Activated CD4-positive, alpha-beta T cell treated with anti-CD3 and anti-CD28 coated beads, Interleukin-2, Interleukin-4, amounts not matched to agents 100 ng/mL and 50 ng/mL, durations not matched to agents 16 hours and 8 hours (primary cell): ENCODE measurements around the gene SNX7.

Experiments
- DNase-seq: peaks from one replicate; pipeline ENCODE4 v3.0.0-alpha.2; 2020; ENCODE audit warnings: low spot score

Gene SNX7

GRCh38 chr1:98697781-98698180, 36.3 kb downstream of the SNX7 start:
- DNase-seq: no peak

GRCh38 chr1:98698625-98699024, 37.1 kb downstream of the SNX7 start:
- DNase-seq: no peak

GRCh38 chr1:98700228-98700627, 38.7 kb downstream of the SNX7 start:
- no peak for DNase-seq

- no peak for DNase-seq
Observed at GRCh38 chr1:98702976-98703375, 41.5 kb downstream of the SNX7 start.

- DNase-seq: no peak
Observed at GRCh38 chr1:98704474-98704873, 43.0 kb downstream of the SNX7 start.

GRCh38 chr1:98704971-98705370, 43.5 kb downstream of the SNX7 start:
- DNase-seq: no peak

- no peak for DNase-seq
Observed at GRCh38 chr1:98705591-98705990, 44.1 kb downstream of the SNX7 start.

GRCh38 chr1:98706173-98706843, 44.8 kb downstream of the SNX7 start:
- no peak for DNase-seq

- DNase-seq: no peak
Observed at GRCh38 chr1:98707556-98707955, 46.0 kb downstream of the SNX7 start.

GRCh38 chr1:98709906-98710305, 48.4 kb downstream of the SNX7 start:
- DNase-seq: peak; percentile 0

GRCh38 chr1:98723574-98723973, 62.1 kb downstream of the SNX7 start:
- DNase-seq: no peak

GRCh38 chr1:98732985-98733781, 71.7 kb downstream of the SNX7 start:
- DNase-seq: no peak

- DNase-seq: no peak
Observed at GRCh38 chr1:98733782-98734112, 72.2 kb downstream of the SNX7 start.

GRCh38 chr1:98735756-98736155, 74.2 kb downstream of the SNX7 start:
- no peak for DNase-seq

- DNase-seq: no peak
Observed at GRCh38 chr1:98737835-98738234, 76.3 kb downstream of the SNX7 start.

- DNase-seq: no peak
Observed at GRCh38 chr1:98739762-98740161, 78.2 kb downstream of the SNX7 start.

GRCh38 chr1:98741164-98741563, 79.6 kb downstream of the SNX7 start:
- no peak for DNase-seq

GRCh38 chr1:98749152-98749756, 87.7 kb downstream of the SNX7 start:
- DNase-seq: peak; percentile 5

- no peak for DNase-seq
Observed at GRCh38 chr1:98754176-98754575, 92.7 kb downstream of the SNX7 start.

- no peak for DNase-seq
Observed at GRCh38 chr1:98761219-98761865, 99.8 kb downstream of the SNX7 start.

GRCh38 chr1:98763488-98764150, 102.1 kb downstream of the SNX7 start:
- no peak for DNase-seq

- no peak for DNase-seq
Observed at GRCh38 chr1:98764485-98764884, 103.0 kb downstream of the SNX7 start.
